Activated T-helper 1 cell treated with anti-CD3 and anti-CD28 coated beads, Interleukin-2, amount 50 U/mL, for 16 hours (primary cell): ENCODE results near the gene PTPN14.
"Not testable (repeated sequence)": the region's sequence is repeated elsewhere in the genome, so short reads cannot be mapped to it uniquely, and the experiment has no call there.

Source experiments
- DNase-seq, 2 donors: peaks; one replicate each; pipeline ENCODE4 v3.0.0-alpha.2; 2020; ENCODE audit warnings: low read depth in 1 of 2, low spot score in 1 of 2

Gene PTPN14

DNA sequence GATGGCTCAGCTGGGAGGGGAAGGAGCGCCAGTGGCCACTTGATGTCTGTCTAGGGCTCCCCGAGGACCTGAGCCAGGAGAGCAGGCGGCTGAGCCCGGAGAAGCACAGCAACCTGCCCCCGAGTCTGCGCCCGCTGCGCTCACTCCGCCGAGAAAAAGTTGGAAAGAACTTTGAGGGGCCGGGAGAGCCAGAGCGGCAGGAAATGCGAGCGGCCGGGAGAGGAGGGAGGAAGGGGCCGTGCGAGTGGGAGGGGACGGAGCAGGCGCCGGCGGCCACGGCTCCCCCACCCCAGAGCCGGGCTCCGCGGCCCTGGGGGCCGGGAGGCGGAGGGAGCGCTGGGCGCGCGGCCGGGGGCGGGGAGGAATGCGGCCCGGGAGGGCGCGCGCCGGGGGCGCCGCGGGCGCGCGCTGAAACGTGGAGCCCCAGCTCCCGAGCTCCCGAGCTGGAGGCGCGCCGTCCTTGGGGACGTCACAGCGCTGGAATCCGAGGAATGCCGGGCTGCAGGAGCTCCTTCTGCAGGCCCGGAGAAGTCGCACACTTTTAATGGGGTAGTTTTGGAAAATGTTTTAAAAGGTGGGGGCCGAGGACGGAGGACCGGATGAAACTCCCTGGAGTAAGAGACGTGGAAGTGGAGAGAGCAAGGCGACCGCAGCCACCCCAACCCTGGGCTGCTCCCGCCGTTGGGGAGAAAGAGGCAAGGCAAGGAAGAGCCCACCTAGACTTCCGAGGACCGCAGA, at the start of gene PTPN14:
TSS of gene PTPN14 (minus strand) at position 167 of the 738 bp plus-strand sequence. CDS start 86,799 bp downstream, outside the sequence.
- DNase-seq: no peak

DNA sequence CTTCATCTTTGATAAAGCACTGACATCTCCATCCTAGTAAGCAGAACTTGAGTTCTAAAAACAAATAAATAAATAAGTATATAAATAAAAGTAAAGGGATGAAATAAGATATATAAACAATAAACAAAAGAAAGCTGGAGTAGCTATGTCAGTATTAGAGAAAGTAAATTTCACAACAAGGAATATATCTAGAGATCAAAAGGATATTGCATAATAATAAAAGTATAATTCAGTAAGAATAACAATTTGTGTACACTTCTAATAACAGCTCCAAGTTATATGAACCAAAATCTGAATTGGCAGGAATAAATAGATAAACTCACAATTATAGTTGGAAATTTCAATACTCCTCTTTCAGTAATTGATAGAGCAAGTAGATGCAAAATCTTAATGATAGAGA, 41.8 kb upstream of the PTPN14 start:
- no peak for DNase-seq

DNA sequence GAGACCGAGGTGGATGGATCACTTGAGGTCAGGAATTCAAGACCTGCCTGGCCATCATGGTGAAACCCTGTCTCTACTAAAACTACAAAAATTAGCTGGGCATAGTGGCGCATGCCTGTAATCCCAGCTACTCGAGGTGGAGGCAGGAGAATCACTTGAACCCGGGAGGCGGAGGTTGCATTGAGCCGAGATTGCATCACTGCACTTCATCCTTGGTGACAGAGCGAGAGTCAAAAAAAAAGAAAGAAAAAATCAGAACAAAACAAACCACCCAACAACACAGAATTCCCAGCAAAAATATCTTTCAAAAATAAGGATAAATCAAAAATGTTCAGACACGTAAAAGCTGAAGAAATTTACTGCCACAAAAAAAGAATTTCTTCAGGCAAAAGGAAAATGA, 40.5 kb upstream of the PTPN14 start:
- DNase-seq: not testable (repeated sequence)

DNA sequence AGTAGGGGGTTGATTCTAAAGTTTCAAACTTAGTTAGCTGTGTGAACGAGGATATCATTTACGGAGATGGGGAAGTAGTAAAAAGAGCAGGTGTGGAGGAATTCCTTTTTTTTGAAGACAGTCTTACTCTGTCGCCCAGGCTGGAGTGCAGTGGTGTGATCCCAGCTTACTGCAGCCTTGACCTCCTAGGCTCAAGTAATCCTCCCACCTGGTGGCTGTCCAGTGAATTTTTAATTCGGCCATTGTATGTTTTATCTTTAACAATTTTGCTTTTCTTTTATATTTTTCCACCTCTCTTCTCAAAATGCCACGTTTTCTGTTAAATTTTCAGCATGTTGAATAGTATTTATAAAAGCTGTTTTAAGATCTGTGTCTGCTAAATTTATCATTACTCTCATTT, 39.3 kb upstream of the PTPN14 start:
- DNase-seq: no peak

DNA sequence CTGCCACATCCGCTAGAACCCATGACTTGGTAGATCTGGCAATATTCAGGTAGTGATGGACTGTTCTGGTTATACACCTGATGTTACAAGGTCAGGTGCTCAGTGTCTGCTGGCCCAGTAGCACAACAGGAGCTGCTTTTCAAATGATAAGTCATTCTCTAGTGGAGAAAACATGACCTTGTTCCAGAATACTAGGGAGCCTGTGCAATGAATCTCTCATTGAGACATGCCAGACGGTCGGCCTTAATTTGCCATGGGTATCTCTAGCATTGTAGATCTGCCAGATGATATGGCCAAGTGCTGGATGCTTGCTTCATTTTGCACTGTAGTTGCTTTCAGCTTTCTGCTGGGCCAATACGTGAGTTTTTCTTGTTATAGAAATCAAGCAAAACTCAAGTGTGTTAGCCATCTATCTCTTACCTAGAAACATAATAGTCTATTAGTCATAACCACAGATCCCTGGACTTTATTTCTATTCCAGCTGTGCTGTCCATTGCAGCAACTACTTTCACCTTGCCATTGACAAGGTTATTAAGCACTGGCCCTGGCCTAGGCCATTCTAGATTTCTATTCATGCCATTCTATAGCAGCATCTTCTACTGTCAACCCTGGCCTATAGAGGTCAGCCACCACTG, 37.7 kb upstream of the PTPN14 start:
- DNase-seq: no peak

DNA sequence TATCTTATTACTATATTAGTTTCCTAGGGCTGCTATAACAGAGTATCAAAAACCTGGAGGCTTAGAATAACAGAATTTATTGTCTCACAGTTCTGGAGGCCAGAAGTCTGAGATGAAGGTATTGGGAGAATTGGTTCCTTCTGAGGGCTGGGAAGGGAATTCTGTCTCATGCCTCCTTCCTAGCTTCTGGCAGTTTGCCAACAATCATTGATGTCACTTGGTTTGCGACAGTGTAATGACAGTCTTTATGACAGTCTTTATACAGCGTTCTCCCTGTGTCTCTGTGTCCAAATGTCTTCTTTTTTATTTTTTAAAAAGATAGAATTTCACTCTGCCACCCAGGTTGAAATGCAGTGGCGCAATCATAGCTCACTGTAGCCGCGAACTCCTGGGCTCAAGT, 35.8 kb upstream of the PTPN14 start:
- no peak for DNase-seq

DNA sequence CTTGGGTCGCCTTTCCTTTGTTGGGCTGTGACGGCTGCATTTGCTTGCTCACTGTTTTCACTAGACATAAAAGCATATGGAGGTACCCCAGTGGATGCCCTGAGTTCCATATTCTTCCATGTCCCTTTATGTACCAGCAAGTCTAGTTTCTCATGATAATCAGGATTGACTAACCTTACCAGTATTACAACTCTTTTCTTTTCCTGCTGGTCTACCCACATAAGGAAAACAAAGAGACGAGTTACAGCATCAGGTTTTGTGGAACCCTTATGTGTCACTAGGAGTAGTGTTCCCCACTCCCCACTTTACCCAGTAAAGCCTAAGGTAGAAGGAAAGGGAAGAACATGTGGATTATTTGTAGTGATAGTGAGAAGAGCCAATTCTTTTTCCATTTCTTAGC, 35.2 kb upstream of the PTPN14 start:
- DNase-seq: no peak

DNA sequence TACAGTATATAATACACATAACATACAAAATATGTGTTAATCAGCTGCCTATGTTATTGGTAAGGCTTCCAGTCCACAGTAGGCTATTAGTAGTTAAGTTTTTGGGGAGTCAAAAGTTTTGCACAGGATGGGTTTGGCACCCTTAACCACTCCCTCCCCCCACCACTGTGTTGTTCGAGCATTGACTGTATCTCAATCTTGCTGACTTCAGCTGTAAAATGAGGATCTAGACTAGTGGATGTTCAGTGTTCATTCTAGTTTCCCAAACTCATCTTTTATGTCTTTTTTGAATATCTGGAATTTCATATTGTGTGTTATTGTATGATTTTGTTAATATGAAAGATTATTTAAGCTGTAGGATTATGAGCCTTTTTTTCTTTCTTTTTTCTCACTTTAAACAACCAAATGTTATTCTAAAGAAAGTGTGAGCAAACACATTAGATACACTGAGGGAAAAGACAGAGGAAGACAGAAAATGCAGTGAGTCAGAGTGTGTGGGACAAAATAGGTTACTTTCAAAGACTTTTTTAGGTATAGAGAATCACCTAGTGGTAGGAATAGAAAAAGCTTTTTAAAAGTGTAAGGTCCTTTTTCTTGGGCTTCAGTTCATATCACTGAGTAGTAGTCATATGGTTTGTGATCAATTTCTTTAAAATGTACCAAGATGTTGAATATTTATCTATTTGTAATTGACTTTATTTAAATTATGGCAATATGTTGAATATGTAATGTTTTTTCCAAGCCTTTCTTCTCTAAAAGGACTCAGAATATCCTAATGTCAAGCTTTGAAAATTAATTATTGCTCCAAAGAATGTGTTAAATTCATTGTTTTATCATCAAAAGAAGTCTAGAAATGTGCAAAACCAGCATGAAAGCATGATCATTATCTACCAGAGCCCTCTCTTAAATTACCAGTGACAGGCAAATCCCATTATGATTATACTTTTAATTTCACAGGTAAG, 33.7 kb upstream of the PTPN14 start:
- no peak for DNase-seq

DNA sequence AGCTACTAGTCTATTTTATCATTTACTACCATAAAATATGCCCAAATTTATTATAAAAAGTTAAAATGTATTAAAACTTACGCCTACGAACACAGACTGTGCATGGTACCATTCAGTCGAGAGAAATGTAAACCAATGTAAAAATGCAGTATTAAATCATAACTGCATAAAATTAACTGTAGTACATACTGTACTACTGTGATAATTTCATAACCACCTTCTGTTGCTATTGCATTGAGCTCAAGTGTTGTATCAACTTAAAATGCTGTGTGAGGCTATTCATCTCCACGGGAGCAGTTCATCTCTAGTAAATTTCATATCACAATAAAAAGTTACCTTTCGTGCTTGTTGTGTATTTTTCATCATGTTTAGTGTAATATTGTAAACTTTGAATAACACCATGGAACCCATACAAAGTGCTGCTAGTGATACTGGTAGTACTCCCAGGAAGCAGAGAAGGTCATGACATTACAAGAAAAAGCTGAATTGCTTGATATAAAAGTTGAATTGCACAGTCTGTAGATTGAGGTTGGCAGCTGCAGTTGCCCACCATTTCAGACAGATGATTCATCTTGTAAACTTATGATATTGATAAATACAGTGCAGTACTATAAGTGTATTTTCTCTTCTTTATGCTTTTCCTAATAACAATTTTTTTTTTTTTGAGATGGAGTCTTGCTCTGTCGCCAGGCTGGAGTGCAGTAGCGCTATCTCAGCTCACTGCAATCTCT, 32.6 kb upstream of the PTPN14 start:
- DNase-seq: no peak

DNA sequence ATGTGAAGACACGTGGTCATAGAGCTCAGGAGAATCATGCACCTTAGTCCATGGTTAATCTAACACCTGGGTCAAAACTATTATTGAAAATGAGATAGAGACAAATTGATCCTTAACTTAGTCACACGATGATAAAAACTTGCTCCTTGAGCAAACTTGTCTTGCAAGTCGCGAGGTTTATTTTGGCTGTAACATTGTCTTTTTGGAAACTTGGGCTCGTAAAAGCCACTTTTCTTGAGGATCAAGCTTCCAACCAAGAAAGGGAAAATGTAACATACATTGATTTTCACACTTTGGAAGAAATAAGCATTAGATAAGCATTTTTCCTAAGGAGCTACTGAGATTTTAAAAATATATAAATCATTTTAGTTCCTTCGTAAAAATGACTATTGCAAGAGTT, 31.7 kb upstream of the PTPN14 start:
- no peak for DNase-seq

DNA sequence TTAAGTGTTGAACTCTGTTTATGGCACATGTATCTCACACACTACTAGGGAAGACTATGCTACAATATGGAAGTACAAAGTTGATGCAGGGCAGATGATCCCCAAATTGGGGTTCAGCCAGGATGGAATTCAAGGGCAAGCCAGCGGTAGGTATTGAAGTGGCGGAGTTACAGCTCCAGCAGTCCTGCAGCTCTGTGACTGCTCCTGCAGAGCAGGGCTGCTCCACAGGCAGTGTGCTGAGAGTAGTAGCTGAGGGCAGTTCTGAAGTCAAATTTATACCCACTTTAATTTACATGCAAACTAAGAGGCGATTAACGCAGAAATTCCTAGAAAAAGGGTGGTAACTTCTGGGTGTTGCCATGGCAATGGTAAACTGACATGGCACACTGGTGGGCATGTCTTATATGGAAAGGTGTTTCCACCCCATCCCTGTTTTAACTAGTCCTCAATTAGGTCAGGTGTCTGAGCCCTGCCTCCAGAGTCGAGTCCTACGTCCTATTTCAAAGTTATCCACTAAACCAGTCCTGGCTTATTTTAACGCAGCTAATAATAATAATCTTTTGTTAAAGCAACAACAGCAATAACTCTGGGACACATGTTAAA, 31.0 kb upstream of the PTPN14 start:
- no peak for DNase-seq

DNA sequence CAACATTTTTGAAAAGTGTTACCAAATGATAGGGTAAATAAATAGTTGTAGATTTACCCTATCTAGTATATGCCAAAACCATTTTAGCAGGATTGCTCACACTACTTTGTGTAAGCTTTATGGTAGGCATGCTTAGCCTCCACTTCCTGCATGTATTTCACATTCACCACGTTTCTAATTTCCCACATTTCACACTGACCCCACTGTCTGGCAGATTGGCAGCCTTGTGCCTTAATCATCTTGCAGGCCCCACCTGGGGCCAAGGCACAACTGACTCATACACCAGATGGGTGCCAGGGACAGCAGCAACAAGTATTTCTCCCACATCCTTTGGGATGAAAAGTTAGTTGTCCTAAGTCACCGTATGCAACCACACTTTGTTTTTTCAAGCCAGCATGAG, 30.4 kb upstream of the PTPN14 start:
- DNase-seq: no peak

DNA sequence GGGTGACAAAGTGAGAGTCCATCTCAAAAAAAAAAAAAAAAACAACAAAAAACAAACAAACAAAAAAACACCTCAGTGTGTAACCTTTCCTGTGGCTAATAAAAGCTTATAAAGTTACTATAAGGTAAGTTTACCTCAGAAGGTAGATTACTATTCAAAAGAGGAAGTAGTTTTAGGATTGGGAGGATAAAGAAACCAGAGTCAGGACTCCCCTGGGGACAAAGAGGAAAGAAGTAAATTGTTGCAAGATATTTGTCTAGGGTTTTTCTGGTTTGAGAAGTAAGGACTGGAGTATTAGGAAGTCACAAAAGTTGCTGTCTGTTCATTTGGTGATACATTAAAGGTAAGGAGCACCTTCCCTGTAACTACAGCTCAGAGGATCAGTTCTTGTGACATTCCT, 27.8 kb upstream of the PTPN14 start:
- DNase-seq: no peak

DNA sequence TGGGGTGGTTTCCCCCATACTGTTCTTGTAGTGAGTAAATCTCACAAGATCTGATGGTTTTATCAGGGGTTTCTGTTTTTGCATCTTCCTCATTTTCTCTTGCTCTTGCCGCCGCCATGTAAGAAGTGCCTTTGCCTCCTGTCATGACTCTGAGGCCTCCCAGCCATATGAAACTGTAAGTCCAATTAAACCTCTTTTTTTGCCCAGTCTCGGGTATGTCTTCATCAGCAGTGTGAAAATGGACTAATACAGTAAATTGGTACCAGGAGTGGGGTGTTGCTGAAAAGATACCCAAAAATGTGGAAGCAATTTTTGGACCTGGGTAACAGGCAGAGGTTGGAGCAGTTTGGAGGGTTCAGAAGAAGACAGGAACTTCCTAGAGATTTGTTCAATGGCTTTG, 24.7 kb upstream of the PTPN14 start:
- not testable (repeated sequence) for DNase-seq

DNA sequence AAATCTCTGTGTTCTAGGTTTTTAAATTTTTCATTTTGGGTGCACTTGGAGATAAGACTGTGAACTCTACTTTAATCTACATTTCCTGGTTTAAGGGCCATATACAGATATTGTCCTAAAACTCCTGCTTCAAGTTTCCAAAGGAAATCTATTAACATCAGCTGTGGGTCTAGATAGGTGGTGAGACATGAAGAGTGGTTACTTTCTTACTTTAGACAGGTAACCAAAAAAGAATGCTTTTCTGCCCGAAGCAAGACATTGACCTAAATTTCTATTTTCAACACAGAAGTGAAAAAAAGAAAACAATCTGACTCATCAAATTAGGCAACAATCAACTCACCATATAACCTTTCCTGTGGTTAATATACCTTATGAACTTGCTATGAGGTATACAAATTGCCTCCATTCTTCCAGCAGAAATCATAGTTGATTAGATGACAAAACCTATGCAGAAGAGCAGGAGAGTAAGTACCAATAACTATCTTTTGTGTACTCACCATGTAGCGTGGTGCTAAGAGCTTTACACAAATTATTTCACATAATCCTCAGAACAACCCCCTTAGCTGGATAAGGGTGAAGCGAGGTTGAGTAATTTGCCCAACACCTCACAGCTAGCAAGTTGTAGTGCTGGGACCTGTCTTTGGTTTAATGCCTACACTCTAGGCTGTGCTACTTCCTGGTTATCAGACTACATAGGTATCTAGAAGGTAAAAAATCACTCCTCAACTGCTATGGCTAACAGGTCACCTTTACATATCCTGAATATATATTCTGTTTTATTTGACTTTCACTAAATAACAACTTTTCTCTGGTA, 23.4 kb upstream of the PTPN14 start:
- no peak for DNase-seq

DNA sequence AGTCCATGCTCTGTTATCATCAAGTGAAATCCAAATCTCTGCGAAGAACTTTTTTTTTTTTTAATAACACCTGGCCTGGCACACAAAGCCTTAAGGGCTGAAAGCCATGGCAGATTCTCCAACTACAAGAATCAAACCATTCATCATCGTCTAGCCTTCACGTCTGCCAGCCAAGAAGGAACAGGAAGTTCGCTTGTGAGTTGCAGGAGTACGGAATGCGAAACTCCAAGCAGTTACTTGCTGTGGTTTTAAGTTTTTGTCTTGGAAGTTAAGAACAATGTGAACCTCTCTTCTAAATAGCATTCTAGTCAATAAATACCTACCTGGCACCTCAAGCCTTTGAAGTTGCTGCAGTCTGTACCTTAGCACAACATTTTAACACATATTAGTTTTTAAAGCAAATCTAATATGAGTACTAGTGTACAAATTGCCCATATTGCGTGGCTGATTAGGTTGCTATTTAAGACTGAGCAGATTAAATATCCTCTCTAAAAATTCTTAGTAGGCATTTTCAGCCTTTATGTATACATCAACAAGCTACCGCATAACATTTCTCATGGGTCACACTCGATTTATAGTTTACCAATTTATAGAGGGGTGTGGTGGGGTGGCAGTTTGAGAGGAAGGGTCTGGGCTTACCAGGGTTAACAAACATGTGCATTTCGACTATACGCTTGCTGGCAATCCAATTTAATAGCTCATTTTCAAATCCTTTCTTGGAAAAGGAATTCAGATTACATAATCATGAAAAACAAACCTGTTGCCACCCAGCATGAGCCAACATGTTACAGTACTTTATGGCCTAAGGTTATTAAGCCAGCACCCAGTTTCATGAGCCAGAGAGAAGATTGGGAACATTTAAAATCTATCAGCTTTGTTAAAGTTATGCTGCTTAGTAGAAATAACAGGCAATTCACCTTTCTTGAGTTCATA, 22.2 kb upstream of the PTPN14 start:
- no peak for DNase-seq

DNA sequence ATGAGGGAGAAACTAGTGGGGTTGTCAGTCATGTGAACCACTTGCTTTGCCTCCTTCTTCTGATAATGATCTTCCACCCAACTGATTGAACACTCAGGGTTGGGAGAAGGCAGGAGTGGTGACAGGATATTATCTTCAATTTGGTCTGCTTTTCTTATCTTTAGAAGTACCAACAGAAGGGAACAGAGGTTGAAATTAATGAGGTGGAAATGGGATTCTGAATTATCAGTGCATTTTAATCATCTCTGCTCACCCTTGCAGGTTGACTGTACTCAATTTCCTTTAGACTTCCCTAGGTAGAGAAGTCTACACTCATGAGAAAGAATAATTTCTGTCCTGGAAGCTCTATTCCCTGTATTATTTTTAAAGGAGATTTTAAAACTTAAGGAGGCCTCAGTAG, 19.9 kb upstream of the PTPN14 start:
- DNase-seq: no peak

DNA sequence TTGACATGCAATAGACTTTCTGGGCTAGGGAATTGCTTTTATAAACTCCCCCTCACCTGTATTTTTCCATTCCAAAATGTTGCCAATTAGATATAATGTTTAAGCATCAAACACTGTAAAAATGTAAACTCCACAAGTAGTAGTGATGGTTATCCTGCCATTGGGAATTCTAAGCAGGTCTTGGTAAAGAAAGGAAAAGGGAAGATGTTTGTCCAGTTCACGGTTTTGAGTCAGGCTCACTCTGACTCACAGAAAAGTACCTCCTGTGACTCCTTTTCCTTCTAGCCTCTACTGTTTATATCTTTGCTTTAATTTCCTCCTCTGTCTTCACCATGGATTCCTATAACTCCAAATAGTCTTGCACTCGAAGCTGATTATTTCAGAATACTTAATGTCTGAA, 19.0 kb upstream of the PTPN14 start:
- no peak for DNase-seq
